Esophagus squamous epithelium (tissue), 4 donors: Measurements from ENCODE around the gene TMEM8B.

Experiments used
- POLR2A ChIP-seq, 4 donors: fragments of 450-650 bp; IDR thresholded peaks; one replicate each; pipeline ENCODE4 v1.6.1; 2017; ENCODE audit warnings: antibody characterized with exemption in 4 of 4, mild to moderate bottlenecking in 4 of 4, moderate library complexity in 3 of 4
- TF ChIP-seq, protein P1 (sequence below), 6 experiments: fragments of 450-650 bp in 4 of 6; fragments of 200-600 bp in 2 of 6; sonication (generic) in 2 of 6; IDR thresholded peaks; one replicate each; pipeline ENCODE4 v1.5.1; 2016 to 2019; ENCODE audit warnings: antibody characterized with exemption in 6 of 6, mild to moderate bottlenecking in 4 of 6, moderate library complexity in 4 of 6

GRCh38 chr9:35858458-35858857 lies 29.4 kb downstream of the TMEM8B start:
- TF ChIP-seq, protein P1, sequence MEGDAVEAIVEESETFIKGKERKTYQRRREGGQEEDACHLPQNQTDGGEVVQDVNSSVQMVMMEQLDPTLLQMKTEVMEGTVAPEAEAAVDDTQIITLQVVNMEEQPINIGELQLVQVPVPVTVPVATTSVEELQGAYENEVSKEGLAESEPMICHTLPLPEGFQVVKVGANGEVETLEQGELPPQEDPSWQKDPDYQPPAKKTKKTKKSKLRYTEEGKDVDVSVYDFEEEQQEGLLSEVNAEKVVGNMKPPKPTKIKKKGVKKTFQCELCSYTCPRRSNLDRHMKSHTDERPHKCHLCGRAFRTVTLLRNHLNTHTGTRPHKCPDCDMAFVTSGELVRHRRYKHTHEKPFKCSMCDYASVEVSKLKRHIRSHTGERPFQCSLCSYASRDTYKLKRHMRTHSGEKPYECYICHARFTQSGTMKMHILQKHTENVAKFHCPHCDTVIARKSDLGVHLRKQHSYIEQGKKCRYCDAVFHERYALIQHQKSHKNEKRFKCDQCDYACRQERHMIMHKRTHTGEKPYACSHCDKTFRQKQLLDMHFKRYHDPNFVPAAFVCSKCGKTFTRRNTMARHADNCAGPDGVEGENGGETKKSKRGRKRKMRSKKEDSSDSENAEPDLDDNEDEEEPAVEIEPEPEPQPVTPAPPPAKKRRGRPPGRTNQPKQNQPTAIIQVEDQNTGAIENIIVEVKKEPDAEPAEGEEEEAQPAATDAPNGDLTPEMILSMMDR (IDR thresholded peaks at IDR 0.05) = no peak
- TF ChIP-seq POLR2A (IDR thresholded peaks at IDR 0.05) = no peak
